GM21737 (cell line): ENCODE measurements around the gene UBR1.
"Not testable (repeated sequence)": the region's sequence is repeated elsewhere in the genome, so short reads cannot be mapped to it uniquely, and the experiment has no call there.

ENCODE experiments used
- ATAC-seq: cut with Tn5 transposase; IDR thresholded peaks from one replicate; pipeline ENCODE4 v1.9.1; 2021; ENCODE audit warnings: mild to moderate bottlenecking, moderate library complexity; ENCODE audit not compliant: unreplicated experiment

The UBR1 gene

DNA sequence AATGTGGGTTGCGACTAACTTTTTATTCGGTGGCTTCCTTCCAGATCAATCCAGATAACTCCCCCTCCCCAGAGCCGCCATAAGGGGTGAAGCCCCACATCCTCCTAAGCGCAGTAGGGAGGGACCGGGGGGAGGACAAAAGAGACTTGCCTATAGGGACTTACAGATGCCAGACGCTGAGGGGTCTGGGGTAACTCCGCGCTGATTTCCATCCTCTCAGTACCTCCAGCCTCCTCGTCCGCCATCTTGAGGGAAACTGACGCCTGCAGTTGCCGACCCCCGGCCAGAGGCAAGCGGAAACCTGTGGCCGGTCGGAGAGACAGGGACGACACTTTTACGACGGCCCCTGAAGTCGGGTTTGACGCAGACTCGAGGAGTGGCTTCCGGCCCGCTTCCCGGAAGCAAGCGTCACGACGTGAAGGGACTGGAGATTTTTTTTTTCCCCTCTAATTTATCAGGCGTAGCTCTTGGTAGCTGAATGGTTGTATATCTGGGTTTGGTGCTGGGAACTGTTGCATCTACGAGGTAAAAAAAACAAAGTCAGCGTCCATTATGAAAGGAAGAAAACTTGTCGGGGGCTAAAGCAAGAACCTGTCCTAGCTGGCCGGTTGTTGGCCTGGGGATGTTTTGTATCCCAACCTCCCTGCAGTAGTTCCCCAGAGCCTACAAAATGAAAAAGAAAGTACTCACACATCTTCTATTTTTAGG lies at the start of gene UBR1:
TSS of gene UBR1 (minus strand) at position 261 of the 708 bp plus-strand sequence. CDS start at position 245, 16 bp downstream.
- ATAC-seq, result peak; percentile 92

DNA sequence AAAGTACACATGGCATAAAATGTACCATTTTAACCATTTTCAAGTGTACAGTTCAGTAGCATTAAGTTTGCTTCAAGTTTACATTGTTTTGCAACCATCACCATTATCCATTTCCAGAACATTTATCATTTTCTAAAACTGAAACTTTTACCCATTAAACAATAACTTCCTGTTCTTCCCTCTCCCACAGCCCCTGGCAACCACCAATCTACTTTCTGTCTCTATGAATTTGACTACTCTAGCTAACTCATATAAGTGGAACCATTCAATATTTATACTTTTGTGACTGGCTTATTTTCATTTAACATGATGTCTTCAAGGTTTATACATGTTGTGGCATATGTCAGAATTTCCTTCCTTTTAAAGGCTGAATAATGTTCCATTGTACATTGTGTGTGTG lies 47.4 kb upstream of the UBR1 start:
- ATAC-seq, result no peak

DNA sequence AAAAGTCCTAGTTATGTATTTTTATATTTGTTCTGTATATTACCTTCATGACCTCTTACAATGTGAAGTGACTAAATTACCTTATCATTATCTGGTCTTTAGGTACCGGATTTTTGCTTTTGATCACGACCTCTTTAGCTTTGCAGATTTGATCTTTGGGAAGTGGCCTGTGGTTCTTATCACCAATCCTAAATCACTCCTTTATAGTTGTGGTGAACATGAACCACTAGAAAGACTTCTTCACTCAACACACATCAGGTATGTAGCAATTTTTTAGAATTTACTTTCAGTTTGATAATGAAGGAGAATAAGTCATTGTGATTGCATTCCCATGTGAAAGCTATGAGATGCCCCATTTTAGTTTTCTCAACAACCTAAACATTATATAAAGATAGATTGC lies 45.9 kb upstream of the UBR1 start:
- no peak for ATAC-seq

DNA sequence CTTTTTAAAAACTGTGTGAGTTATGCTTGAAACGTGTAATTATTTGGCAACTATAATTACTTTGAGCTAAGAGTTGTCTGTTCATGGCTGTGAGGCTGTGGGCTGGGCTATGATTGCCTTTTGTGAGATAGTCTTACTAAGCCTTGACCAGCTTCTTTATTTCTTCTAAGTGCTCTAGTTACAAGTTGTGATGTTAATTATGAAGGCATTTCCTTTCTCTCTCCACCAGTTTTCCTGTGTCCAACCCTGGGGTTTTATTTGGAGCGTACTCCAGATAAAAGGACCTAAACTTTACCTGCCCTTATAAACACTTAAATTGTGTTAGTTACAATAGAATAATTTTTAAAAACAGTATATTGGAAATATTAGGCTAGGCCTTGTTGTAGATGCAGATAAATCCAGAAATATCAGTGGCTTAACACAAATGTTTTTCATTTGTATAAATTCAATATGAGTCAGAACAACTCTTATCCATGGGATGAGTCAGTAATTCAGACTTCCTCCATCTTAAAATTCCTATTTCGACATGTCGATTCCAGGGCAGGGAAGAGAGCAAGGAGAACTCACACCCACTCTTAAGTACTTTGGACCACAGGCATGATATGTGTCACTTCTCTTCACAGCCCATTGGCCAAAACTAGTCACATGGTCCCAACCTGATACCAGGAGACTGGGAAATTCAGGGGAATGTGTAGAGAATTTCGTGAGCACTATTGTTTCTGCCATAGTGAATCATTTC lies 44.5 kb upstream of the UBR1 start:
- no peak for ATAC-seq

DNA sequence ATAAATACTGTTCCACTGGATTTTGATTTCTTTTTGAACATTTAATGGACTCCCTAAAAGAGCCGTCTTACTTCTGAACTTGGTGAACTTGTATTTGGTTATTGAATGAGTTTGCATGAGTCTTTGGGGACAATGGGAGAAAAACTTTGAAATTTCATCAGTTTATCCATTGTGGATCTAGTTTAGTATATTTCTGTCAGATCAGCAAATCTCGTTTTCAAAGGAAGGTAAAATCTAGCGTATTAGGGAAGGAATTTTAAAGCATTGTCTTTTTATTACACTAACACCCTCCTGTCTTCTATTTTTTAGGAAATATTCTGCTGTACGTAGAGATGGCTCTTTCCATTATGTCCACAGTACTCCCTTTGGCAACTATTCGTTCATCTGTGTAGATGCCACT lies 40.3 kb upstream of the UBR1 start:
- ATAC-seq, result no peak

DNA sequence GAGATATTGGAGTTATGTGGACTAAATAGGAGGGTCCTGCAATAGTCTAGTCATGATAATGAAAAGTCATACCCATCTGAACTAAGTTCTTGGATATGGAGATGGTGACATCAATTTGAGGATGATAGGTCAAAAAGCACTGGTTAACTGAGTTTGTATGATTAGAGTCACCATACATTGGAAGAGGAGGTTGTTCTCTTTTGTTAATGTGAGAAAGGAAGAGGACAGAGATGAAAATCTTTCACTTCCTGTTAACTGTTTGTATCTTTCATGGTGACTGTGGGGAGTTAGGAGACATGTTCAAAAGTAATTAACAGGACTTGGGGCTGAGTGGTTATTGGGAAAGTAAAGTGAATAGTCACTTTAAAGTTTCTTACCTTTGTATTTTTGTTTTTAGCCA lies 38.7 kb upstream of the UBR1 start:
- no peak for ATAC-seq

DNA sequence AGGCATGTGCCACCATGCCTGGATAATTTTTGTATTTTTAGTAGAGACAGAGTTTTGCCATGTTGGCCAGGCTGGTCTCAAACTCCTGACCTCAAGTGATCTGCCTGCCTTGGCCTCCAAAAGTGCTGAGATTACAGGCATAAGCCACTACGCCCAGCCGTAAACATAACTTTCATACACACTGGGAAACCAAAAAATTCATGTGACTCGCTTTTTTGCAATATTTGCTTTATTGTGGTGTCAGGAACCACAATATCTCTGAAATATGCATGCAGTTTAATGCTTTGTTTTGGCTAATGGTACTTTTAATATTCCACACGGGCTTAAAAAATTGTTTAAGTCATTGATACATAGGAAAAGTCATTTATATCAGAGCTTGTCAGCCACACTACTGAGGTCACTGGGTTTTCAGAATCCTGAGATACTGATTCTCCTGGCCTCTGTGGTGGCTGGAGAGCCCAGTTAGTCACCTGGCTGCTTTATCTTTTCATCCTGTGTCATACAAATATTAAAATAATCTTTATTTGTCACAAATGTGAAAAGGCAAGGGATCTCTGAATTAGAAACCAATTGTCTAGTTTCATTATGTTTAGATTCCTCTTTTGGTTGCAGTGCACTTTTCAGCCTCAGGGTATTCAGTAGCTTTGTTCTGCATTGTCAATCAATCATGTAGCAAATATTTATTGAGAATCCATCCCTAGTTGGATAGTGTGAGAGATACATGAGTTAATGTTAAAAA lies 37.5 kb upstream of the UBR1 start:
- no peak for ATAC-seq

DNA sequence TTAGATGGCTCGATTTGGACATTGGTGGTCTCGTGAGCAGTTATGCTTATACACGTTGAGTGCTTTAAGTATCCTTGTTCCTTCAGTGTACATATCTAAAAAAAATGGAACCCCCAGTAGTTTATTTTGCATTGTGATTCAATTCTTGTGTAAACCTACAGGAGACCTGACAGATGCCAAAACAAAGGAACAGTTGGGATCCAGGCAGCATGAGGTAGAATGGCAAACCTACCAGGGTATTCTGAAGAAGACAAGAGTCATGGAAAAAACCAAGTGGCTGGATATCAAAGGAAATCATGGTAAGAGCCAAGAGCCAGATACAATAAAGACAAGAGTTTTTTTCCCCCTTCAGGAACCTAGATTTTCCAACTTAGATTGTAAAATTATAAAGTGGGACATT lies 29.5 kb upstream of the UBR1 start:
- ATAC-seq, result no peak

DNA sequence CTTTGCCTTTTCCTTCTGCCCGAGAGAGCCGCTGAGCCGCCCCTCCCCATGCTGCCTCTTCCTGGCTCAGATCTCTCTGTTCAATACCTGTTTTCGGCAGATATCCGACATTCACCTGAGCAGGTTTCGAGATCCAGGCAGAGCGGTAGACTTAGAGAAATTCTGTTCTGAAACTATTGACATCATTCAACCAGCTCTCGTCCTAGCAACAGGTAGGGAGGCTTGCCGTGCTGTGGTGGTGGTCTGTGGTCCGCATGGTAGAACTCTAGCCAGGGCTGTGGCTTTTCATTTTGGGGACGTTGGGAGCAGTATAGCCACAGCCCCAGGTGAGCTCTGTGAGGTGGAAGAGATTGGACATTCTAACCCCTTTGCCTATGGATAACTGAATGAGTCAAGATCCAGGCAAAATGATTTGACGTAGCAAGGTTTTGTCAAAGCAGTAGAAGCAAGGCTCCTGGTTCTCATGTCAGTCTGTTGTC lies 28.4 kb upstream of the UBR1 start:
- ATAC-seq, result no peak

DNA sequence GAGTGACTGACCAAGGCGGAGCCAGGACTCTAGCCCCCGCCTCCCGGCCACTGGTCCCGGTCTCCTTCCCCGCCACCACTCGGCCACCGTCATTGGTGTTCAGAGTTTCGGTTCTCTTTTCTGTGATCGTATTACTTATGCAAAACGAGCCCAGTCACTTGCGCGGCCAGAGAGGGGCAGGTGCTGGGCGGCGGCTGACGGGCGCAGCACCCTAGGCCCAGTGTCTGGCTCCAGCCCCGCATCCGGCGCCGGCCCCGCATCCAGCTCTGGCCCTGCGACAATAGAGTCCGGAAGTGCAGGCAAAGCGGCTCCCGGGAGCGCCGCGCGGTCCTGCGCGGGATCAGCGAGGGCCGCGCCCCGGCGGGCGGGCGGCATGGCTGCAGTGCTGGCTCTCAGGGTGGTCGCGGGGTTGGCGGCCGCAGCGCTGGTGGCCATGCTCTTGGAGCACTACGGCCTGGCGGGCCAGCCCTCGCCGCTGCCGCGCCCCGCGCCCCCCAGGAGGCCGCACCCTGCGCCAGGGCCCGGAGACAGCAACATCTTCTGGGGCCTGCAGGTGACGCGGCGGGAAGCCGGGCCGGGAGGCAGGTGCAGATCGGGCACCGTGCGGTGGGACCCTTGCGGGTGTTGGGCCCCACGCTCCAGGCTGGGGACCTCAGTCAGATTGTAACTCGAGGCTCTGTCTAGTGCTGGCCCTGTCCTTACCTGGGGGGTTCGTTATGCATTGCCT lies 27.8 kb upstream of the UBR1 start, which contains the start of gene TMEM62:
TSS of gene TMEM62 (plus strand) at position 157 of the 727 bp plus-strand sequence. CDS start at position 374, 217 bp downstream.
- ATAC-seq, result peak; percentile 93

DNA sequence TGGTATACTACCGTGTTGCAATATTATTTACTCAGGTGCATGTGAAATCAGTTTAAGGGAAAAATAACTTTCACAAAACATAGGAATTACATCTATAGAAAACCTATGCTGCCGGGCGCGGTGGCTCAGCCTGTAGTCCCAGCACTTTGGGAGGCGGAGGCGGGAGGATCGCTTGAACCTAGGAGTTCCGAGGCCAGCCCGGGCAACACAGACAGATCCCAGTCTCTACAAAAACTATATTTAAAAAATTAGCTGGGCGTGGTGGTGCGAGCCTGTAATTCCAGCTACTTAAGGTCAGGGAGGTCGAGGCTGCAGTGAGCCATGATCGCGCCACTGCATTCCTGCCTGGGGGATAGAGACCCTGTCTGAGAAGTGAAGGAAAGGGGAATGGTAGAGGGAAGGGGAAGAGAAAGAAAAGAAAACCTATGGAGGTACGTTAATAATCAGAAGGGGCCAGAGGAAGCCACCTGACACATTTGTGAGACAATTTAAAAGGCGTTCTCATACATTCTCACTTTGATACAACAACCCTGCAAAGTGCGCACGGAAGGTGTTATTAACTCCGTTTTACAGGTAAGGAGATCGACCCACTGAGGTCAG lies 27.1 kb upstream of the UBR1 start:
- no peak for ATAC-seq

DNA sequence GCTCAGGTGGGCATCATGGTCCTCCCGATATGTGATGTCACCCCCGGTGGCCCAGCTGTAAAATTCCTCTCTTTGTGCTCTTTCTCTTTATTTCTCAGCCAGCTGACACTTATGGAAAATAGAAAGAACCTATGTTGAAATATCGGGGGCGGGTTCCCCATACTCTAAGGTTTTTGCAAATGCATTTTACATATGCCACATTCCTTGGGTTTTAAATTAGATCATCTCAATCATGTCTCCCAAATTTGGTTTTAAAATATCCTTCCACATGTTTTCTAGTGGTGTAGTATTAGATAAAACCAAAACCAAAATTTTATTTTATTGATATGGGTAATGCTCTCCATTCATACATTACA lies 23.1 kb upstream of the UBR1 start:
- ATAC-seq, result no peak

DNA sequence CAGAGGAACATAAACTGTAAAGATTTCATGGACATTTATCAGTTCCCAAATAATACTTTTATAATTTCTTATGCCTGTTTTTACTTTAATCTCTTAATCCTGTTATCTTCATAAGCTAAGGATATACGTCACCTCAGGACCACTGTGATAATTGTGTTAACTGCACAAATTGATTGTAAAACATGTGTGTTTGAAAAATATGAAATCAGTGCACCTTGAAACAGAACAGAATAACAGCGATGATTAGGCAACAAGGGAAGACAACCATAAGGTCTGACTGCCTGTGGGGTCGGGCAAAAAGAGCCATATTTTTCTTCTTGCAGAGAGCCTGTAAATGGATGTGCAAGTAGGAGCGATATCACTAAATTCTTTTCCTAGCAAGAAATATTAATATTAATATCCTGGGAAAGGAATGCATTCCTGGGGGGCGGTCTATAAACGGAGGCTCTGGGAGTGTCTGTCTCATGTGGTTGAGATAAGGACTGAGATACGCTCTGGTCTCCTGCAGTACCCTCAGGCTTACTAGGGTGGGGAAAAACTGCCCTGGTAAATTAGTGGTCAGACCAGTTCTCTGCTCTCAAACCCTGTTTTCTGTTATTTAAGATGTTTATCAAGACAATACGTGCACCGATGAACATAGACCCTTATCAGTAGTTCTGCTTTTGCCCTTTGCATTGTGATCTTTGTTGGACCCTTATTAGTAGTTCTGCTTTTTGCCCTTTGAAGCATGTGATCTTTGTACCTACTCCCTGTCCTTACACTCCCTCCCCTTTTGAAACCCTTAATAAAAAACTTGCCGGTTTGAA lies 22.5 kb upstream of the UBR1 start:
- not testable (repeated sequence) for ATAC-seq

DNA sequence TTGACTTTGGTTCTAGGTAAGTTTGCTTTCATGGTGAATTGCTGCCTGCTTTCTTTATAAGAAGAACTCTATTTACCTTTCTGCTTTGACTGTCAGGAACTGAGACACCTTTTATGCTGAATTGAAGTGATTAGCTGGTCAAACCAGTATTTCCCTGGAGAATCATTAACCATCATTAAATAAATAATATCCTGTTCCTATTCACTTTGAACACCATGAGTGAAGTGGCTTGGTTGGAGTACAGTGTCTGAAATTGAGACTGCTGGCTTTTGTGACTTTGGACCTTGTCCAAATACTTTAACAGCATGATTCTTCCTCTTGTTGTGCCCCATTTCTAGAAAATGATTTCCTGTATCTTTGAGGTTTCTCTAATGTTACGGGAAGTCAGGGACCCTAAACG lies 21.9 kb upstream of the UBR1 start:
- no peak for ATAC-seq

DNA sequence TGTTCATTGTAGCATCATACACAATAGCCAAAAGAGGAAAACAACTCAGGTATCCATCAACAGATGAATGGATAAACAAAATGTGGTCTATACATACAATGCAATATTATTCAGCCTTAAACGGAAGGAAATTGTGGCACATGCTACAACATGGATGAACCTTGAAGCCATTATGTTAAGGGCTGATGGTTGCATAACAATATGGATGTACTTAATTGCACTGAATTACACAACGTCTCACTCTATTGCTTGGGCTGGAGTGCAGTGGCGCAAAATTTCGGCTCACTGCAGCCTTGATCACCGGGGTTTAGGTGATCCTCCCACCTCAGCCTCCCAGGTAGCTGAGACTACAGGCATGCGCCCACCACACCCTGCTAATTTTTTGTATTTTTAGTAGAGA lies 20.5 kb upstream of the UBR1 start:
- no peak for ATAC-seq

DNA sequence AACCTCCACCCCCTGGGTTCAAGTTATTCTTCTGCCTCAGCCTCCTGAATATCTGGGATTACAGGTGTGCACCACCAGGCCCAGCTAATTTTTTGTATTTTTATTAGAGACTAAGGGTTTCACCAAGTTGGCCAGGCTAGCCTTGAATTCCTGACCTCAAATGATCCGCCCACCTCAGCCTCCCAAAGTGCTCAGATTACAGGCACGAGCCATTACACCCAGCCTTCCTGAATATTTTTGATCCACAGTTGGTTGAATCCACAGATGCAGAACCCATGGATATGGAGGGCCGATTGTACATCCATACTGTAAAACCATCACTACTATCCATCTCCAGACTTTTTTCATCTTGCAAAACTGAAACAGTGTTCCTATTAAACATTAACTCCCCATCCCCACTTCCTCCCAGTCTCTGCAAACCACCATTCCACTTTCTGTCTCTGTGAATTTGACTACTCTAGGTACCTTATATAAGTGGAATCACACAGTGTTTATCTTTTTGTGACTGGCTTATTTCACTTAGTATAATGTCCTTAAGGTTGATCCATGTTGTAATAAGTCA lies 19.3 kb upstream of the UBR1 start:
- ATAC-seq, result no peak

DNA sequence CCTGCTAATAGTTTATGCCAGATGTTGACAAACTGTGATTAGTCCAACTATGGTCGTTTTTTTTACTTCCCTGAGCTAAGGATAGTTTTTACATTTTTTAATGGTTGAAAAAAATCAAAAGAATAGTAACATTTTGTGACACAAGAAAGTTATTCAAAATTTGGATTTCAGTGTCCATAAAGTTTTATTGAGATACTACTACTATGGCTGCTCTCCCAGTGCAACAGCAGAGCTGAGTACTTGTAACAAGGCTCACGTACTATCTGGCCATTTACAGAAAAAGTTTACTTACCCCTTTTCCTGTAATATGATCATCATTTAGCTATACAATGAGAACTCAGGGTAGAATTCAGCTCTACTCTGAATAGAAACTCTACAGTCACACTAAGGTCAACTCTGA lies 16.0 kb upstream of the UBR1 start:
- no peak for ATAC-seq

DNA sequence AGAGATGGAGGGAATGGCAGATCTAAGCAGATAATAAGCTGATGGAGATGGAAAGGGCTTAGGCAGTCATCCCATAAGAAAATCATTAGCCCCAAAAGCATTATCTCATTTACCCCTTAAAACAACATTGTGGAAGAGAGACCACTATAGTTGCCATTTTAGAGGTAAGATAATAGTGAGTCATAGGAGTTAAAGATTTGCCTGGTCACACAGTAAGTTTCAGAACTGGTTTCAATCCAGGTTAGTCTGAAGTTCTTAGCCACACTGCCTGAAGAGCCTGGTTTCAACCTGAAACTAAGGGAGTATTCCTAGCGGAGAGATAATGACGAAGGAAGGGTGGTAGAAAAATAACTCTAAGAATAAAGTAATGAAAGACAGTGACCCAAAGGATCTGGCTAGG lies 13.0 kb upstream of the UBR1 start:
- ATAC-seq, result no peak

DNA sequence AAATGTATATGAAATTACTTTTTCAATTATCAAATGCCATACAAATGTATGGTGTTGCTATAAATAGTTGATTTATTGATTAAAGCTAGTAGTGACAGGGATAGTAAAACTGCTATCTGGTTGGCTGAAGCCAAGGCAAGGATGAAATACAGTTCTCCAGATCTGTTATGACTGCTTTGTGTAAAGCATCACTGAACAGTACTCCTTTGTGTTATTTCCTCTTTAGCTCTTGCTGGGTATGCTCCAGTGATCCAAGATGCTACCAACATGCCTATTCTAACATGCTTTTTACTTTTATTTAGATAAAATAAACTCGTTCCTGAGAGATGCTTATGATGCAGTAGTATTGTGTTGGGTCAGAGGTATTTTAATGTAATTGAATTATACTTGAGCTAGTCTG lies 12.4 kb upstream of the UBR1 start:
- no peak for ATAC-seq

DNA sequence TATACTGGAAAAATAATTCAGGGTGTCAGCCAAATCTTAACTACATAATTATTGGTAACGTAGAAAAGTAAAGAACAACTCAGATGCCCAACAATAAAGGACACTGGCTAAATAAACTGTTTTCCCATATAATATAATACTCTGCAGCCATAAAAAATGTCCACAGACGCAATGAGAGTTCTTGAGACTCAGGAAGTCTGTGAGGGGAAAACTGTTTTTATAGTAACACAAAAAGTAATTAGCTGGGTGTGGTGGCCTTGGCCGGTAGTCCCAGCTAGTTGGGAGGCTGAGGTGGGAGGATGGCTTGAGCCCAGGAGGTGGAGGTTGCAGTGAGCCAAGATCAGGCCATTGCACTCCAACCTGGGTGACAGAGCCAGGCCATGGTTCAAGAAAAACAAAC lies 5.5 kb upstream of the UBR1 start:
- no peak for ATAC-seq
